Activated gamma-delta T cell treated with Interleukin-2 at 50 U/mL for 16 hours (primary cell): Measurements from ENCODE around the gene FNDC3B.
A peak's percentile ranks its signal among the peaks of the same experiment; 100 is the strongest.

ENCODE experiments used
- DNase-seq: peaks from one replicate; pipeline ENCODE4 v3.0.0-alpha.2; 2020

FNDC3B gene

GRCh38 chr3:172098698-172099494 is 59.5 kb downstream of the FNDC3B start:
- DNase-seq, result no peak

- no peak for DNase-seq
Measured at GRCh38 chr3:172099495-172099808, 60.1 kb downstream of the FNDC3B start.

- no peak for DNase-seq
Measured at GRCh38 chr3:172100482-172100881, 61.1 kb downstream of the FNDC3B start.

GRCh38 chr3:172101107-172101506 is 61.7 kb downstream of the FNDC3B start:
- no peak for DNase-seq

- peak; percentile 41 for DNase-seq
Measured at GRCh38 chr3:172102123-172102882, 62.9 kb downstream of the FNDC3B start.

- DNase-seq, result no peak
Measured at GRCh38 chr3:172102883-172103310, 63.5 kb downstream of the FNDC3B start.

GRCh38 chr3:172103724-172104123 is 64.3 kb downstream of the FNDC3B start:
- DNase-seq, result no peak

- no peak for DNase-seq
Measured at GRCh38 chr3:172104471-172105072, 65.2 kb downstream of the FNDC3B start.

GRCh38 chr3:172106037-172106954 is 66.9 kb downstream of the FNDC3B start:
- DNase-seq, result no peak

- DNase-seq, result peak; percentile 56
Measured at GRCh38 chr3:172106989-172107388, 67.6 kb downstream of the FNDC3B start.

- peak; percentile 32 for DNase-seq
Measured at GRCh38 chr3:172107403-172107802, 68.0 kb downstream of the FNDC3B start.

- DNase-seq, result no peak
Measured at GRCh38 chr3:172110127-172110779, 70.9 kb downstream of the FNDC3B start.

- DNase-seq, result no peak
Measured at GRCh38 chr3:172111163-172111562, 71.8 kb downstream of the FNDC3B start.

GRCh38 chr3:172112078-172112733 is 72.8 kb downstream of the FNDC3B start:
- no peak for DNase-seq

GRCh38 chr3:172112734-172113120 is 73.3 kb downstream of the FNDC3B start:
- DNase-seq, result no peak

GRCh38 chr3:172113710-172114109 is 74.3 kb downstream of the FNDC3B start:
- DNase-seq, result no peak

- no peak for DNase-seq
Measured at GRCh38 chr3:172115059-172115458, 75.7 kb downstream of the FNDC3B start.

- DNase-seq, result no peak
Measured at GRCh38 chr3:172115787-172116186, 76.4 kb downstream of the FNDC3B start.

GRCh38 chr3:172118019-172118418 is 78.6 kb downstream of the FNDC3B start:
- DNase-seq, result no peak

GRCh38 chr3:172119266-172119969 is 80.0 kb downstream of the FNDC3B start:
- DNase-seq, result no peak

- DNase-seq, result no peak
Measured at GRCh38 chr3:172120912-172121311, 81.5 kb downstream of the FNDC3B start.
